A549 (cell line): Measurements from ENCODE around the gene PGAP3. TPM values are rescaled to one million over a fixed set of nuclear protein-coding genes. Genes with fewer than 3 reads are reported as not detected.

ENCODE experiments used
- ATAC-seq, 2 experiments: fragments of 200-7000 bp in 1 of 2; fragments of >200 bp in 1 of 2; cut with Nextera tagmentation in 1 of 2; cut with Tn5 transposase in 1 of 2; 3 replicates each; pipeline versions ENCODE4 v1.8.0 to v1.9.1; 2018 to 2020; ENCODE audit warnings: mild to moderate bottlenecking in 1 of 2, moderate library complexity in 1 of 2
- CTCF ChIA-PET: fragments of 300-600 bp; sonication (Branson Sonifier 250); formaldehyde crosslinking; extraction: SDS; loops from one replicate; lab custom pipeline; 2021; ENCODE audit warnings: antibody characterized with exemption, inconsistent platforms; lab: Yijun Ruan, JAX
- POLR2A ChIA-PET: fragments of 350-600 bp; formaldehyde crosslinking; extraction: SDS; loops from one replicate; lab custom pipeline; 2021; ENCODE audit warnings: antibody characterized with exemption, inconsistent platforms; lab: Yijun Ruan, JAX
- DNase-seq, 2 experiments: peaks; one replicate each; pipeline versions ENCODE4 v3.0.0 to v3.0.0-alpha.2; 2011 to 2016; ENCODE audit warnings: low read depth in 1 of 2, low spot score in 1 of 2
- FAIRE-seq: peaks from 2 replicates; lab custom pipeline; 2011; peaks lifted over from hg19 to GRCh38; lab: Jason Lieb, UNC
- H3K27ac ChIP-seq, 2 experiments: fragments of >200 bp; sonication (Bioruptor Twin); formaldehyde crosslinking; 3 replicates each; pipeline ENCODE4 v1.5.1; 2016 to 2017
- H3K4me1 ChIP-seq: fragments of >200 bp; sonication (Bioruptor Twin); formaldehyde crosslinking; 3 replicates; pipeline ENCODE4 v1.6.1; 2016
- H3K4me2 ChIP-seq: fragments of >200 bp; sonication (Bioruptor Twin); formaldehyde crosslinking; 3 replicates; pipeline ENCODE4 v1.6.1; 2016
- H3K4me3 ChIP-seq: fragments of >200 bp; sonication (Bioruptor Twin); formaldehyde crosslinking; 3 replicates; pipeline ENCODE4 v1.5.1; 2016
- H3K9me3 ChIP-seq: fragments of >200 bp; sonication (Bioruptor Twin); formaldehyde crosslinking; 3 replicates; pipeline ENCODE4 v1.6.1; 2016
- BHLHE40 ChIP-seq: IDR thresholded peaks from 2 replicates; pipeline ENCODE4 v1.6.1; 2012; ENCODE audit warnings: low read depth, low read length, inconsistent platforms
- CBX8 ChIP-seq: fragments of 200-600 bp; sonication (generic); IDR thresholded peaks from 2 replicates; pipeline ENCODE4 v1.6.1; 2016
- CEBPB ChIP-seq, 2 experiments: fragments of >200 bp in 1 of 2; sonication (Bioruptor Twin) in 1 of 2; formaldehyde crosslinking in 1 of 2; IDR thresholded peaks; 2 replicates each; pipeline ENCODE4 v1.6.1; 2012 to 2016
- CHD4 ChIP-seq: fragments of 200-600 bp; sonication (generic); IDR thresholded peaks from 2 replicates; pipeline ENCODE4 v1.6.1; 2016; ENCODE audit warnings: antibody characterized with exemption, mild to moderate bottlenecking, borderline replicate concordance
- E2F6 ChIP-seq: IDR thresholded peaks from 2 replicates; pipeline ENCODE4 v1.6.1; 2012; ENCODE audit warnings: low read depth, borderline replicate concordance
- EHF ChIP-seq: fragments of 250-450 bp; sonication (Bioruptor Pico); IDR thresholded peaks from 2 replicates; pipeline ENCODE4 v1.5.0; 2020; ENCODE audit warnings: mild to moderate bottlenecking
- EHMT2 ChIP-seq: fragments of 200-600 bp; sonication (generic); IDR thresholded peaks from 2 replicates; pipeline ENCODE4 v1.6.1; 2016; ENCODE audit warnings: antibody characterized with exemption, low read depth, mild to moderate bottlenecking, moderate library complexity
- FOSB ChIP-seq: fragments of 250-450 bp; sonication (Bioruptor Pico); IDR thresholded peaks from 2 replicates; pipeline ENCODE4 v1.5.0; 2020; ENCODE audit warnings: mild to moderate bottlenecking, moderate library complexity
- GATA3 ChIP-seq: IDR thresholded peaks from 2 replicates; pipeline ENCODE4 v1.6.1; 2012; ENCODE audit warnings: borderline replicate concordance
- HEYL ChIP-seq: fragments of 250-450 bp; sonication (Bioruptor Pico); IDR thresholded peaks from 2 replicates; pipeline ENCODE4 v1.8.0; 2021; ENCODE audit warnings: mild to moderate bottlenecking, moderate library complexity
- HOXA7 ChIP-seq: fragments of 250-450 bp; sonication (Bioruptor Pico); IDR thresholded peaks from 2 replicates; pipeline ENCODE4 v1.5.0; 2020; ENCODE audit warnings: mild to moderate bottlenecking, moderate library complexity
- JUNB ChIP-seq: fragments of >200 bp; sonication (Bioruptor Twin); formaldehyde crosslinking; IDR thresholded peaks from 2 replicates; pipeline ENCODE4 v1.6.1; 2016
- KDM1A ChIP-seq: fragments of 200-600 bp; sonication (generic); IDR thresholded peaks from 2 replicates; pipeline ENCODE4 v1.6.1; 2016; ENCODE audit warnings: low read depth, mild to moderate bottlenecking
- MAFK ChIP-seq: fragments of 450-650 bp; IDR thresholded peaks from 2 replicates; pipeline ENCODE4 v1.6.1; 2014; ENCODE audit not compliant: partially characterized antibody
- MAZ ChIP-seq: fragments of 150-350 bp; IDR thresholded peaks from 2 replicates; pipeline ENCODE4 v1.6.1; 2014; ENCODE audit warnings: antibody characterized with exemption, low read depth, low read length, borderline replicate concordance
- NFE2L2 ChIP-seq: fragments of 150-350 bp; conservative IDR thresholded peaks from 2 replicates; pipeline ENCODE4 v1.6.1; 2014; ENCODE audit warnings: low read length
- NR3C1 ChIP-seq: fragments of >200 bp; sonication (Bioruptor Twin); formaldehyde crosslinking; IDR thresholded peaks from 3 replicates; pipeline ENCODE4 v1.6.1; 2017
- POLR2AphosphoS2 ChIP-seq: conservative IDR thresholded peaks from 2 replicates; pipeline ENCODE4 v1.6.1; 2012; ENCODE audit warnings: low read length, improper control_type of control experiment, inconsistent platforms
- RCOR1 ChIP-seq: fragments of 150-350 bp; IDR thresholded peaks from 2 replicates; pipeline ENCODE4 v1.6.1; 2014; ENCODE audit warnings: antibody characterized with exemption, low read length, low read depth
- REST ChIP-seq: fragments of 200-600 bp; sonication (generic); IDR thresholded peaks from 2 replicates; pipeline ENCODE4 v1.6.1; 2016; ENCODE audit warnings: antibody characterized with exemption, mild to moderate bottlenecking, moderate library complexity
- RFX5 ChIP-seq: fragments of 450-650 bp; IDR thresholded peaks from 2 replicates; pipeline ENCODE4 v1.7.1; 2014; ENCODE audit warnings: antibody characterized with exemption, mild to moderate bottlenecking, moderate library complexity
- RNF2 ChIP-seq: fragments of 200-600 bp; sonication (generic); IDR thresholded peaks from 2 replicates; pipeline ENCODE4 v1.6.1; 2016; ENCODE audit warnings: low read depth, mild to moderate bottlenecking, antibody characterized with exemption, moderate library complexity, borderline replicate concordance
- SMC3 ChIP-seq: fragments of >200 bp; sonication (Bioruptor Twin); formaldehyde crosslinking; IDR thresholded peaks from 3 replicates; pipeline ENCODE4 v1.6.1; 2018; ENCODE audit warnings: inconsistent platforms
- TP53 ChIP-seq: fragments of 250-450 bp; sonication (Bioruptor Pico); IDR thresholded peaks from 2 replicates; pipeline ENCODE4 v1.5.0; 2021; ENCODE audit warnings: mild to moderate bottlenecking, moderate library complexity
- ZC3H11A ChIP-seq: fragments of 450-650 bp; IDR thresholded peaks from 2 replicates; pipeline ENCODE4 v1.6.1; 2014; ENCODE audit warnings: antibody characterized with exemption, mild to moderate bottlenecking
- ZFP36 ChIP-seq: fragments of 450-650 bp; IDR thresholded peaks from 2 replicates; pipeline ENCODE4 v1.6.1; 2014; ENCODE audit warnings: borderline replicate concordance; ENCODE audit not compliant: partially characterized antibody
- ZNF302 ChIP-seq: fragments of 250-450 bp; sonication (Bioruptor Pico); IDR thresholded peaks from 2 replicates; pipeline ENCODE4 v1.9.0; 2021; ENCODE audit warnings: inconsistent platforms, mild to moderate bottlenecking, moderate library complexity
- ZSCAN20 ChIP-seq: fragments of 250-450 bp; sonication (Bioruptor Pico); IDR thresholded peaks from 2 replicates; pipeline ENCODE4 v1.8.0; 2022; ENCODE audit warnings: mild to moderate bottlenecking, moderate library complexity
- WGBS: methylation state at CpG from one replicate; pipeline ENCODE4 v1.1.6; 2017; ENCODE audit errors: missing lambda C conversion rate; 5-methylcytosine and 5-hydroxymethylcytosine counted together
- polyA plus RNA-seq, 4 experiments: library from polyadenylated mRNA; depleted of rRNA in 3 of 4; stranded (reverse); fragments of >200 nt; fragmentation: RNase III in 1 of 4; extraction: RNeasy Plus Mini Kit Qiagen cat#74134 plus additional on column Dnase treatment in 1 of 4; gene quantifications; 2 replicates in 3 of 4; 3 replicates in 1 of 4; pipeline ENCODE4 v1.2.3, GENCODE V29; 2011 to 2017
- TF ChIP-seq, protein P1 (sequence below): fragments of 150-350 bp; IDR thresholded peaks from 2 replicates; pipeline ENCODE4 v1.6.1; 2014; ENCODE audit warnings: low read depth, mild to moderate bottlenecking, low read length
- TF ChIP-seq, protein P2 (sequence below): fragments of 250-450 bp; sonication (Bioruptor Pico); IDR thresholded peaks from 2 replicates; pipeline ENCODE4 v1.5.0; 2020; ENCODE audit warnings: low read depth, mild to moderate bottlenecking, moderate library complexity

Gene PGAP3
- polyA plus RNA-seq, 2 of the 4 experiments (the other 2 are of a cell fraction) = 7.3 to 8.5 TPM

GRCh38 chr17:39628655-39629493, 59.0 kb downstream of the PGAP3 start:
- ATAC-seq = no peak

GRCh38 chr17:39627712-39628516, 59.9 kb downstream of the PGAP3 start:
- no peak for FAIRE-seq
- POLR2A ChIA-PET = no interaction called here
- H3K9me3 ChIP-seq = no peaks in the 10 kb centered on the region
- WGBS = 91% methylated on average over 11 of the region's 16 CpGs
- no peak overlapping the region for H3K27ac ChIP-seq
- no peak overlapping the region for H3K4me2 ChIP-seq
- no peak for DNase-seq
- peaks cover 10% of the 10 kb centered on the region; the same call in 2 of the 3 replicates for H3K4me1 ChIP-seq
- no peak for ATAC-seq
- TF ChIP-seq CHD4 (no peak), GATA3 (no peak), RCOR1 (no peak), MAFK (no peak), FOSB (CRISPR knock-in tag) (no peak), BHLHE40 (no peak), KDM1A (no peak), RFX5 (no peak), CBX8 (no peak), REST (no peak), POLR2AphosphoS2 (no peak), CEBPB (IDR thresholded peaks at IDR 0.05) (no peak), HOXA7 (CRISPR knock-in tag) (no peak), EHMT2 (no peak), ZFP36 (no peak), HEYL (CRISPR knock-in tag) (no peak), SMC3 (no peak), JUNB (no peak)
- TF ChIP-seq, protein P1, sequence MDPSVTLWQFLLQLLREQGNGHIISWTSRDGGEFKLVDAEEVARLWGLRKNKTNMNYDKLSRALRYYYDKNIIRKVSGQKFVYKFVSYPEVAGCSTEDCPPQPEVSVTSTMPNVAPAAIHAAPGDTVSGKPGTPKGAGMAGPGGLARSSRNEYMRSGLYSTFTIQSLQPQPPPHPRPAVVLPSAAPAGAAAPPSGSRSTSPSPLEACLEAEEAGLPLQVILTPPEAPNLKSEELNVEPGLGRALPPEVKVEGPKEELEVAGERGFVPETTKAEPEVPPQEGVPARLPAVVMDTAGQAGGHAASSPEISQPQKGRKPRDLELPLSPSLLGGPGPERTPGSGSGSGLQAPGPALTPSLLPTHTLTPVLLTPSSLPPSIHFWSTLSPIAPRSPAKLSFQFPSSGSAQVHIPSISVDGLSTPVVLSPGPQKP = no peak
- TF ChIP-seq, protein P2, sequence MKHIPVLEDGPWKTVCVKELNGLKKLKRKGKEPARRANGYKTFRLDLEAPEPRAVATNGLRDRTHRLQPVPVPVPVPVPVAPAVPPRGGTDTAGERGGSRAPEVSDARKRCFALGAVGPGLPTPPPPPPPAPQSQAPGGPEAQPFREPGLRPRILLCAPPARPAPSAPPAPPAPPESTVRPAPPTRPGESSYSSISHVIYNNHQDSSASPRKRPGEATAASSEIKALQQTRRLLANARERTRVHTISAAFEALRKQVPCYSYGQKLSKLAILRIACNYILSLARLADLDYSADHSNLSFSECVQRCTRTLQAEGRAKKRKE (CRISPR knock-in tag) = no peak
- TF ChIP-seq, all 56 proteins: peak for 0
- no peak overlapping the region for H3K4me3 ChIP-seq
- CTCF ChIA-PET = interaction anchor here (0.6 to 58.8 kb wide), 9 partner anchors 7 to 430 kb away, joined by 3 to 1581 read pairs (median 217); partner anchors contain the start of genes ERBB2, MIEN1, NEUROD2 and PGAP3

More at GRCh38 chr17:39628655-39629493, 59.0 kb downstream of the PGAP3 start:
- TF ChIP-seq NFE2L2 = no peak
- TF ChIP-seq RFX5 = no peak
- TF ChIP-seq RNF2 = no peak
- TF ChIP-seq EHF (CRISPR knock-in tag) = no peak
- TF ChIP-seq, protein P1 = no peak
- no peak for TF ChIP-seq TP53 (CRISPR knock-in tag)
- no peak for TF ChIP-seq NR3C1
- no peak for TF ChIP-seq E2F6
- TF ChIP-seq MAZ = no peak
- TF ChIP-seq KDM1A = no peak
- no peak for TF ChIP-seq ZC3H11A
- TF ChIP-seq ZNF302 (CRISPR knock-in tag) = no peak
- no peak for TF ChIP-seq ZSCAN20
- DNase-seq (no peak), FAIRE-seq (no peak)
- Histone ChIP-seq H3K9me3 (no peaks in the 10 kb centered on the region), H3K27ac (no peak overlapping the region), H3K4me2 (no peak overlapping the region), H3K4me1 (peaks cover 7% of the 10 kb centered on the region; the same call in 2 of the 3 replicates), H3K4me3 (no peak overlapping the region)
- CTCF ChIA-PET = interaction anchor here (0.5 to 58.8 kb wide), 9 partner anchors 6 to 351 kb away, joined by 3 to 1581 read pairs (median 217); partner anchors contain the start of genes ERBB2, MIEN1, NEUROD2 and PGAP3
- 59% methylated on average over 10 of the region's 10 CpGs for WGBS
- POLR2A ChIA-PET = no interaction called here
